ENCODE results near the gene ARHGAP28.
"Not testable (repeated sequence)": the region's sequence is repeated elsewhere in the genome, so short reads cannot be mapped to it uniquely, and the experiment has no call there.

ARHGAP28 gene

GRCh38 chr18:6778459-6779247, 49.1 kb downstream of the ARHGAP28 start:
- DNase-seq: no peak

GRCh38 chr18:6781142-6781714, 51.7 kb downstream of the ARHGAP28 start:
- DNase-seq: no peak

- no peak for DNase-seq
Measured at GRCh38 chr18:6781796-6782195, 52.3 kb downstream of the ARHGAP28 start.

- no peak for DNase-seq
Measured at GRCh38 chr18:6782861-6783260, 53.3 kb downstream of the ARHGAP28 start.

GRCh38 chr18:6784046-6784445, 54.5 kb downstream of the ARHGAP28 start:
- DNase-seq: no peak

GRCh38 chr18:6785001-6785400, 55.5 kb downstream of the ARHGAP28 start:
- no peak for DNase-seq

- DNase-seq: no peak
Measured at GRCh38 chr18:6785411-6785810, 55.9 kb downstream of the ARHGAP28 start.

GRCh38 chr18:6792391-6792790, 62.9 kb downstream of the ARHGAP28 start:
- DNase-seq: no peak

- no peak for DNase-seq
Measured at GRCh38 chr18:6793455-6793854, 63.9 kb downstream of the ARHGAP28 start.

- no peak for DNase-seq
Measured at GRCh38 chr18:6793986-6794385, 64.5 kb downstream of the ARHGAP28 start.

GRCh38 chr18:6795307-6795706, 65.8 kb downstream of the ARHGAP28 start:
- DNase-seq: no peak

- DNase-seq: no peak
Measured at GRCh38 chr18:6796511-6796910, 67.0 kb downstream of the ARHGAP28 start.

- no peak for DNase-seq
Measured at GRCh38 chr18:6797171-6797570, 67.7 kb downstream of the ARHGAP28 start.

- DNase-seq: no peak
Measured at GRCh38 chr18:6798896-6799295, 69.4 kb downstream of the ARHGAP28 start.

GRCh38 chr18:6800309-6800708, 70.8 kb downstream of the ARHGAP28 start:
- DNase-seq: not testable (repeated sequence)

- no peak for DNase-seq
Measured at GRCh38 chr18:6807515-6808257, 78.2 kb downstream of the ARHGAP28 start.

- DNase-seq: no peak
Measured at GRCh38 chr18:6810191-6810590, 80.7 kb downstream of the ARHGAP28 start.

- DNase-seq: no peak
Measured at GRCh38 chr18:6811816-6812215, 82.3 kb downstream of the ARHGAP28 start.

GRCh38 chr18:6814882-6815425, 85.4 kb downstream of the ARHGAP28 start:
- DNase-seq: no peak

- no peak for DNase-seq
Measured at GRCh38 chr18:6816154-6816553, 86.6 kb downstream of the ARHGAP28 start.

GRCh38 chr18:6819332-6819731, 89.8 kb downstream of the ARHGAP28 start:
- no peak for DNase-seq

- no peak for DNase-seq
Measured at GRCh38 chr18:6820314-6820713, 90.8 kb downstream of the ARHGAP28 start.

- no peak for DNase-seq
Measured at GRCh38 chr18:6821356-6821755, 91.8 kb downstream of the ARHGAP28 start.

- not testable (repeated sequence) for DNase-seq
Measured at GRCh38 chr18:6827161-6827560, 97.6 kb downstream of the ARHGAP28 start.
